ENCODE data around the gene LCN12. TPM values are rescaled to one million over a fixed set of nuclear protein-coding genes. Genes with fewer than 3 reads are reported as not detected.

Gene LCN12
- total RNA-seq, 1 donor from 2014 or later, result not detected

DNA sequence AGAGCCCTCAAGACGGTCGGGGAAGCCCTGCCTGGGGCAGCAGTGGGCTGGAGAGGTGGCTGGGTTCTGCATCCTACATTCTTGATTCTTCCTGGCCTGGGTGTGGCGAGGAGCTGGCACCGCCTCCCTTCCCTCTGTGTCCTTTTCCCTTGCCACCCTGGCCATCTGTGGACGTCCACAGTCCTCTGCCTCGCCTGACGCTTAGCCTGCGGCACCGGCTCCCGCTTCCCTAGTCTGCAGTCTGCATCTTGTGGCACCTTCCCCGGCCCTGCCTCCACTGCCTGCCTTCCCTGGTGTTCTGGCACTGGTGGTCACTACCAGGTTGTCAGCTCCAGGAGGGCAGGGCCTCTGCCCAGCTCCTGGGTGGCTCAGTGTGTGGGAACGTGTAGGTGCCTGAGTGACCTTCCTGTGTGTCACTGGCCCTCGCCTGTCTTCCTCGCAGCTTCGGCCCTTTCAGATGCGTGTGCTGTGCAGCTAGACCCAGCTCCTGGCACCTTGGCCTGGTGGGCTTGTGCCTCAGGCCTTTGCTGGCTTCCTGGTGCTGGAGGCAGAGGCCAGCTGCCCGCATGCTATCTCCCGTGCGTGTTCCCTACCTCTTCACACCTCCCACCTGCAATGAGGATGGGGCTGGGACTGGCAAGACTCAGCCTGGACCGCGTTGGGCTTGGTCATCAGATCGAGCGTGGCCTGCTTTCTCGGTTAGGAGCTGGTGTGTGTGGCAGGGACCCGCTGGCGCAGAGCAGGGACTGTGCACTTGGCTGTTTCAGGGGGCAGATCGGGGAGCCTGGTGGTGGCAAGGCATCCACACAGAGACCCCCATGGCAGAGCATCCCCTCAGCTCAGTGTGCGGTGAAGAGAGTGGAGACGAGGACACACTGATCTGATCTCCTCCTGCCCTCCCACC lies 44.8 kb upstream of the LCN12 start:
- Histone ChIP-seq H3K9ac (ENCODE audit: low read length) (no peak overlapping the region), H3K27me3 (ENCODE audit: insufficient read depth, low read length) (no peaks in the 10 kb centered on the region), H2AFZ (ENCODE audit: low read depth, low read length) (no peak overlapping the region), H3K4me3 (ENCODE audit: insufficient read depth, low read depth, low read length) (no peak overlapping the region), H4K20me1 (ENCODE audit: insufficient read depth, low read length) (no peaks in the 10 kb centered on the region), H3K27ac (ENCODE audit: low read depth, low read length) (no peak overlapping the region), H3K79me2 (ENCODE audit: insufficient read depth, low read length) (peaks cover 3% of the 10 kb centered on the region), H3K4me2 (ENCODE audit: low read length) (no peak overlapping the region), H3K36me3 (ENCODE audit: insufficient read depth, low read length) (peaks cover under 1% of the 10 kb centered on the region), H3K4me1 (ENCODE audit: insufficient read depth, low read length) (peaks cover 2% of the 10 kb centered on the region), H3K9me3 (ENCODE audit: insufficient read depth, low read depth, low read length) (no peaks in the 10 kb centered on the region)
- peaks cover 4% of the 10 kb centered on the region for H3K4me1 Mint-ChIP-seq (ENCODE audit: low read depth, unreplicated experiment)
- no peak for FAIRE-seq
- no peak overlapping the region for H3K27ac Mint-ChIP-seq (ENCODE audit: unreplicated experiment)
- DNase-seq (ENCODE audit: low read depth), result no peak
- TF ChIP-seq, protein P1, sequence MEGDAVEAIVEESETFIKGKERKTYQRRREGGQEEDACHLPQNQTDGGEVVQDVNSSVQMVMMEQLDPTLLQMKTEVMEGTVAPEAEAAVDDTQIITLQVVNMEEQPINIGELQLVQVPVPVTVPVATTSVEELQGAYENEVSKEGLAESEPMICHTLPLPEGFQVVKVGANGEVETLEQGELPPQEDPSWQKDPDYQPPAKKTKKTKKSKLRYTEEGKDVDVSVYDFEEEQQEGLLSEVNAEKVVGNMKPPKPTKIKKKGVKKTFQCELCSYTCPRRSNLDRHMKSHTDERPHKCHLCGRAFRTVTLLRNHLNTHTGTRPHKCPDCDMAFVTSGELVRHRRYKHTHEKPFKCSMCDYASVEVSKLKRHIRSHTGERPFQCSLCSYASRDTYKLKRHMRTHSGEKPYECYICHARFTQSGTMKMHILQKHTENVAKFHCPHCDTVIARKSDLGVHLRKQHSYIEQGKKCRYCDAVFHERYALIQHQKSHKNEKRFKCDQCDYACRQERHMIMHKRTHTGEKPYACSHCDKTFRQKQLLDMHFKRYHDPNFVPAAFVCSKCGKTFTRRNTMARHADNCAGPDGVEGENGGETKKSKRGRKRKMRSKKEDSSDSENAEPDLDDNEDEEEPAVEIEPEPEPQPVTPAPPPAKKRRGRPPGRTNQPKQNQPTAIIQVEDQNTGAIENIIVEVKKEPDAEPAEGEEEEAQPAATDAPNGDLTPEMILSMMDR (IDR thresholded peaks at IDR 0.05; ENCODE audit: insufficient read depth, low read depth, low read length), result no peak
- TF ChIP-seq EZH2 (IDR thresholded peaks at IDR 0.05; ENCODE audit: insufficient read depth, low read length), result no peak
- H3K36me3 Mint-ChIP-seq (ENCODE audit: low read depth, unreplicated experiment), result peaks cover 11% of the 10 kb centered on the region
- no peaks in the 10 kb centered on the region for H3K27me3 Mint-ChIP-seq (ENCODE audit: low read depth, unreplicated experiment)
- H3K9me3 Mint-ChIP-seq (ENCODE audit: unreplicated experiment), result no peaks in the 10 kb centered on the region
- H3K4me3 Mint-ChIP-seq (ENCODE audit: unreplicated experiment), result peak overlapping the region; percentile 45

DNA sequence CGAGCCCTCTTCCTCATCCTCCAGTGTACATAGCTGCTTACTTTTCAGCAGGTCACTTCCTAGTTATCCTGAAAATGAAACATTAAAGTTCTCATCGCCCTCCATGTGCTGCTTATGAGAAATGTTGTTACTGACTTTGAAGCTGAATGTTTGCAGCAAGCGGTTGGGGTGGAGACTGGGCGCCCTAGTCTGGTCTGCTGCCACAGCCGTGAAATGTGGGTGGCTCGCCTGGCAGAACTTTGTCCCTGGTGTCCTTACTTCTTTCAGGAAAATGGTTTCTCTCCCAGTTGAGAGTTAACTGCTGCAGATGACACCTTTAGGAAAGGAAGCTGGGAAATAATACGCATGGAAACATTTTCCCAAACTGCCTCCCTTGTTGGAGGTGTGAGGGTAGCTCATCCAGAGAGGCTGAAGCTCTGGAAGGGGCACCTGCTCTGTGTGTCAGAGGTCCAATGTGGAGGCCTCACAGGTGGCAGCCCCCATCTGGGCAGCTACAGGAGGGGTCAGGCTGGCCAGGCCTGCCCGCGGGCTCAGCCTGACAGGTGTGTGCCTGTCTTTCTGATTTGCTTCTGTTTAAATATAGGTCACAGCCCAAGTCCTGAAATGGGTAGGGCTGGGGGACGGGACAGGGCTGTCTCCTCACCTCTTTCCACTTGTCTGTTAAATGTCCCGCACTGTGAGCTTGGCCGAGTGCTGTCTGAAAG lies 41.7 kb upstream of the LCN12 start:
- TF ChIP-seq, protein P1 (IDR thresholded peaks at IDR 0.05; ENCODE audit: insufficient read depth, low read depth, low read length), result no peak
- no peak for TF ChIP-seq EZH2 (IDR thresholded peaks at IDR 0.05; ENCODE audit: insufficient read depth, low read length)
- Mint-ChIP-seq H3K27ac (ENCODE audit: unreplicated experiment) (no peak overlapping the region), H3K27me3 (ENCODE audit: low read depth, unreplicated experiment) (no peaks in the 10 kb centered on the region), H3K4me1 (ENCODE audit: low read depth, unreplicated experiment) (no peaks in the 10 kb centered on the region), H3K4me3 (ENCODE audit: unreplicated experiment) (no peak overlapping the region), H3K36me3 (ENCODE audit: low read depth, unreplicated experiment) (peaks cover 4% of the 10 kb centered on the region), H3K9me3 (ENCODE audit: unreplicated experiment) (no peaks in the 10 kb centered on the region)
- Histone ChIP-seq H3K4me3 (ENCODE audit: insufficient read depth, low read depth, low read length) (no peak overlapping the region), H2AFZ (ENCODE audit: low read depth, low read length) (no peak overlapping the region), H3K27me3 (ENCODE audit: insufficient read depth, low read length) (no peaks in the 10 kb centered on the region), H3K36me3 (ENCODE audit: insufficient read depth, low read length) (peaks cover 4% of the 10 kb centered on the region), H3K4me2 (ENCODE audit: low read length) (no peak overlapping the region), H3K9me3 (ENCODE audit: insufficient read depth, low read depth, low read length) (no peaks in the 10 kb centered on the region), H3K79me2 (ENCODE audit: insufficient read depth, low read length) (no peaks in the 10 kb centered on the region), H4K20me1 (ENCODE audit: insufficient read depth, low read length) (no peaks in the 10 kb centered on the region), H3K4me1 (ENCODE audit: insufficient read depth, low read length) (no peaks in the 10 kb centered on the region), H3K9ac (ENCODE audit: low read length) (no peak overlapping the region), H3K27ac (ENCODE audit: low read depth, low read length) (no peak overlapping the region)
- no peak for FAIRE-seq
- no peak for DNase-seq (ENCODE audit: low read depth)

Data from astrocyte (in vitro differentiated cells and primary cell).